Neural progenitor cell (in vitro differentiated cells): Measurements from ENCODE around the gene SMARCE1.

Source experiments
- EZH2 ChIP-seq: fragments of 200-600 bp; sonication (generic); IDR thresholded peaks from 2 replicates; pipeline ENCODE4 v1.6.1; 2017; ENCODE audit warnings: antibody characterized with exemption, mild to moderate bottlenecking, moderate library complexity
- TF ChIP-seq, protein P1 (sequence below): fragments of 200-600 bp; sonication (generic); IDR thresholded peaks from 2 replicates; pipeline ENCODE4 v1.5.1; 2017; ENCODE audit warnings: antibody characterized with exemption, mild to moderate bottlenecking

DNA sequence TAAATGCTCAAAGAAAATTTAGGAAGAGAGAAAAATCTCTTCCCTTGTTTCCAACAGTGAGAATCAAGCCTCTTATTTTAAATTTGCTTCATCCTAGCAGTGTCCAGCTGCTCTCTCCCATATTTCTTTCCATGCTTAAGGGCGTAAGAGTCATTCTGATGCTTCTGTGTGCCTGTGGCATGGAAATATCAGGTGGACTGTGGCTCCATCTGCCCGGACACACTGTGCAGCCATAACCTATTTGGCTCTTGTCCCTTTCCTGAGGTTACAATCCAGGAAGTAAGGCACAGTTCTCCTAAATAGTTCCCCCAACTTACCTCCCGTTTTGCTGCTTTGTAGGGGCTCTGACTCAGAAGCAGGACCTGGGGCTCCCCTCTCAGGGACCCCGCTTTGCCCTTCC, 23.7 kb upstream of the SMARCE1 start:
- TF ChIP-seq, protein P1, sequence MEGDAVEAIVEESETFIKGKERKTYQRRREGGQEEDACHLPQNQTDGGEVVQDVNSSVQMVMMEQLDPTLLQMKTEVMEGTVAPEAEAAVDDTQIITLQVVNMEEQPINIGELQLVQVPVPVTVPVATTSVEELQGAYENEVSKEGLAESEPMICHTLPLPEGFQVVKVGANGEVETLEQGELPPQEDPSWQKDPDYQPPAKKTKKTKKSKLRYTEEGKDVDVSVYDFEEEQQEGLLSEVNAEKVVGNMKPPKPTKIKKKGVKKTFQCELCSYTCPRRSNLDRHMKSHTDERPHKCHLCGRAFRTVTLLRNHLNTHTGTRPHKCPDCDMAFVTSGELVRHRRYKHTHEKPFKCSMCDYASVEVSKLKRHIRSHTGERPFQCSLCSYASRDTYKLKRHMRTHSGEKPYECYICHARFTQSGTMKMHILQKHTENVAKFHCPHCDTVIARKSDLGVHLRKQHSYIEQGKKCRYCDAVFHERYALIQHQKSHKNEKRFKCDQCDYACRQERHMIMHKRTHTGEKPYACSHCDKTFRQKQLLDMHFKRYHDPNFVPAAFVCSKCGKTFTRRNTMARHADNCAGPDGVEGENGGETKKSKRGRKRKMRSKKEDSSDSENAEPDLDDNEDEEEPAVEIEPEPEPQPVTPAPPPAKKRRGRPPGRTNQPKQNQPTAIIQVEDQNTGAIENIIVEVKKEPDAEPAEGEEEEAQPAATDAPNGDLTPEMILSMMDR, result no peak
- no peak for TF ChIP-seq EZH2
